MV-4-11 (cell line): ENCODE results near the gene LBHD2.

Source experiments
- DNase-seq: peaks from one replicate; lab custom pipeline; 2025; lab: John Stamatoyannopoulos, UW

LBHD2 gene

GRCh38 chr14:103068351-103069073, 15.5 kb upstream of the LBHD2 start:
- DNase-seq = no peak

GRCh38 chr14:103070263-103070885, 13.6 kb upstream of the LBHD2 start:
- no peak for DNase-seq

- no peak for DNase-seq
These were observed 13.0 kb upstream of the LBHD2 start for GRCh38 chr14:103070971-103071542.

- DNase-seq = peak; percentile 91
These were observed 12.3 kb upstream of the LBHD2 start for GRCh38 chr14:103071544-103072251.

GRCh38 chr14:103072595-103073366, 11.2 kb upstream of the LBHD2 start:
- no peak for DNase-seq

- DNase-seq = no peak
These were observed 10.6 kb upstream of the LBHD2 start for GRCh38 chr14:103073367-103073875.

- no peak for DNase-seq
These were observed 9.9 kb upstream of the LBHD2 start for GRCh38 chr14:103073876-103074728.

GRCh38 chr14:103074729-103075367, 9.2 kb upstream of the LBHD2 start:
- DNase-seq = no peak

- peak; percentile 72 for DNase-seq
These were observed 5.6 kb upstream of the LBHD2 start for GRCh38 chr14:103078420-103078749.

- no peak for DNase-seq
These were observed 5.0 kb upstream of the LBHD2 start for GRCh38 chr14:103078860-103079587.

- no peak for DNase-seq
These were observed 2.1 kb upstream of the LBHD2 start for GRCh38 chr14:103081951-103082350.

GRCh38 chr14:103085106-103086091, 1.4 kb downstream of the LBHD2 start:
- no peak for DNase-seq

GRCh38 chr14:103086771-103087342, 2.8 kb downstream of the LBHD2 start:
- DNase-seq = no peak

- no peak for DNase-seq
These were observed 3.4 kb downstream of the LBHD2 start for GRCh38 chr14:103087343-103087835.

- no peak for DNase-seq
These were observed 4.9 kb downstream of the LBHD2 start for GRCh38 chr14:103088921-103089320.

- DNase-seq = no peak
These were observed 5.7 kb downstream of the LBHD2 start for GRCh38 chr14:103089386-103090335.
